ENCODE results near the gene TRIM75.
"Not testable (repeated sequence)": the region's sequence is repeated elsewhere in the genome, so short reads cannot be mapped to it uniquely, and the experiment has no call there.

TRIM75 gene

DNA sequence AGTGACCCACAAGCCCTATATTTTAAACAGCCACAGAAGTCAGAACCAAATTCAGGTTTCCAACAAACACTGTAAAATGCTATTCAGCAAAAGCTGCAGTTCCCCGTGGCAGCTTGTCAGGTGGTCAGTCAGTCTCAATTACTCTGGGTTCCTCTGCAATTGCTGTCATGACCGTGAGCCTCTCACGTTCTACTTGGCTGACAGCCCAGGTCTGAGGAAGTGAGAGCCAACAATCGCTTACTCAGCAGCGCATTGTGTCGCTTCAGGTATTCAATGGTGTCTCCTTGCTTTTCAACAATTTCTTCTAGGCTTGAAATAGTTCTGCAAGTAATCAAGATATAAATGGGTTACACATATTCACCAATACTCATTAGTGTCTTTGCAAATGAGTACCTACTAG lies 25.8 kb downstream of the TRIM75 start:
- DNase-seq, result no peak

DNA sequence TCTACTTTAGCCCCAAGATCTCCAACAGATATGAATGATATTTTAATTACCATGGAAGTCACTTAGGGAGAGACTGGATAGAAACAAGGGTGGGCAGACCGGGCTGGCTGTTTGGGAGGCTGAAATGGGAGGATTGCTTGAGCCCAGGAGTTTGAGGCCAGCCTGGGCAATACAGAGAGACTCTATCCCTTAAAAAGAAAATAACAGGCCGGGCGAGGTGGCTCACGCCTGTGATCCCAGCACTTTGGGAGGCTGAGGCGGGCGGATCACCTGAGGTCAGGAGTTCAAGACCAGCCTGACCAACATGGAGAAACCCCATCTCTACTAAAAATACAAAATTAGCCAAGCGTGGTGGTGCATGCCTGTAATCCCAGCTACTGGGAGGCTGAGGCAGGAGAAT lies 31.1 kb downstream of the TRIM75 start:
- not testable (repeated sequence) for DNase-seq

DNA sequence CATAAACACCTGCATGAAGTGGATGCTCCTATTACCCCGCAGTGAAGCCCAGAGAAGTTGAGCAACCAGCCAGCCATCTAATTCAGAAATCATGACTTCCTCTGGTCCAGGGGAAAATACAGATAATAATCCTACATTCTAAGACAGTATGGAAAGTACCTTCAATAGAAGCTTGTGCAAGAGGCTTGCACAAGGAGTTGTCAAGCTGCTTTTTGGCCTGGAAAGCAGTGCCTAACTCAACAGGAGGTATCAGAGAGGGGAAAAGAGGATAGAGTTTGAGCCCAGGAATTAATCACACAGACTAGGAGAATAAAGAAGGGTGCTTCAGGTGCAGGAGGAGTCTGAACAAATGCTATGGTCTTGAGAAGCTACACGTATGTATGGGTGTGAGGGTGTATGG lies 32.3 kb downstream of the TRIM75 start:
- DNase-seq, result no peak

DNA sequence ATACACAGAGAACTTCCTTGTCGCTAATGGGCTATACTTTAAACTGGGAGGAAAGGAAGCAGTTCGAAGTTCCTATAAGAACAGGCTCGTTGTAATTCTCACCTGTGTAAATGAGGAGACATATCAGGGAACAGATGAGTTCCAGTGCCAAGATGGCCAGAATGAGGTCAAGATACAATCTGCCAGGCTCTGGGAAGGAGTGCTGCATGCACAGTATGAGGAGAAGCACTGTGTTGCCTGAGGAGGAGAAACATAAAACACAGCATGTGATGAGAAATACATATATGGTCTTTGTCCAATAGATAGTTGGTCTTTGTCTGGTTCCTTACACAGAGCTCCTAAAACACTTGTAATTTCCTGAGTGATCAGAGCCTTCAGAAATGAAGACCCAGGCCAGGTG lies 34.7 kb downstream of the TRIM75 start:
- no peak for DNase-seq

DNA sequence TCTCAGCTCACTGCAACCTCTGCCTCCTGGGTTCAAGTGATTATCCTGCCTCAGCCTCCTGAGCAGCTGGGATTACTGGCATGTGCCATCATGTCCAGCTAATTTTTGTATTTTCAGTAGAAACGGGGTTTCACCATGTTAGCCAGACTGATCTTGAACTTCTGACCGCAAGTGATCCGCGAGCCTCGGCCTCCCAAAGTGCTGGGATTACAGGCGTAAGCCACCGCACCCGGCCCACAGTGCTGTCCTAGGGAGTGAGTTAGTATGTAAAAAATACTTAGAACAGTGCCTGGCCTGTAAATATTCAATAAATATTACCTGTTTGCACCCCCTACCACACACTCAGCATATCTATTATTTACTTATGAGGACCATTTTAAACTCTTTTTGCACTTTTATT lies 38.5 kb downstream of the TRIM75 start:
- DNase-seq, result not testable (repeated sequence)

DNA sequence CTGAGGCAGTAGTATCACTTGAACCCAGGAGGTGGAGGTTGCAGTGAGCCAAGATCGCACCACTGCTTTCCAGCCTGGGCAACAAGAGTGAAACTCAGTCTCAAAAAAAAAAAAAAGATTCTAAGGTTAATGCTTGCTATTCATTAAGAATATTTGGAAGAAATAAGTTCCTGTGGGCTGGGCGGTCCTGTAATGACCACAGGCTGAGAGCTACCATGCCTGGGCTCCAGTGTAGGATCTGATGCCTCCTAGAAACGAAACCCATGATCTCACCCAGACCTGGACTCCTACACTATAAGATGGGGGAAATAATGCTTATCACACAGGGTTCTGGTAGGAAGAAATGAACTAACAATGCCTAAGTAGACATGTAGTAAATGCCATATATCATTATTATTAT lies 41.2 kb downstream of the TRIM75 start:
- no peak for DNase-seq

DNA sequence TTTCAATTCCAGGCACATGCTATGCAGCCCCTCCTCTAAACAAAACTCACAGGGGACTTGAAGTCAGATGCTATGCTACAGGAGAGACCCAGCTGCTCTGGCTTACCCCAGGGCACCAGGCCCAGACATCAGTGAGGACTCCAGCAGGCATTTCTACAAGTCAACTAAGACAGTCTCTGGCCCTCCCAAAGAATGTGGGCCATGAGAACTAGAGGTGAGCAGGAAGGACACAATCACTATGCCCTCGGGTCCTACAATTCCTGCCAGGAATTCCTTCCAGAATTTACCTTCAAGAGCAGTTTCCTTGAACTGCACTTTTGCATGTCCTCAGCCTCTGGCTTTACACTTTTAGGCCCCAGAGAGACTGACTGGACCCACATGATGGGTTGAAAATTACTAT lies 41.6 kb downstream of the TRIM75 start:
- no peak for DNase-seq

DNA sequence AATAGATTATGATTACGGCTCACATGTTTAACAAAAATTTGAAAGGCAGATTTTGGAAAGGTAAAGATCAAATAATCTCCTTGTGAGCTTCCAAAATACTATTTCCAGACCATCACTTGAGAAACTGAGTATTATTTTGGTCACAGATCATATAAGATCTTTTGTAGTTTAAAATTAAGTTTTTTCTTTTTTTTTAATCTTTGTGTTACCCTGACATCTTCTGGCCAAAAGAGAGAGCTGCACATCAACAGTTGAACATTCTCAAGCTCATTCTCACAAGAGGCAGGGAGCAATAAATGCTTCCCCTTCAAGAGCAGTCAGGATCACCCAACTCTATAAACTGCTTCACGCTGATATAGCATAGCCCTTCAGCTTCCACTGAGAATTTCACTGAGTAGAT lies 43.1 kb downstream of the TRIM75 start:
- no peak for DNase-seq

DNA sequence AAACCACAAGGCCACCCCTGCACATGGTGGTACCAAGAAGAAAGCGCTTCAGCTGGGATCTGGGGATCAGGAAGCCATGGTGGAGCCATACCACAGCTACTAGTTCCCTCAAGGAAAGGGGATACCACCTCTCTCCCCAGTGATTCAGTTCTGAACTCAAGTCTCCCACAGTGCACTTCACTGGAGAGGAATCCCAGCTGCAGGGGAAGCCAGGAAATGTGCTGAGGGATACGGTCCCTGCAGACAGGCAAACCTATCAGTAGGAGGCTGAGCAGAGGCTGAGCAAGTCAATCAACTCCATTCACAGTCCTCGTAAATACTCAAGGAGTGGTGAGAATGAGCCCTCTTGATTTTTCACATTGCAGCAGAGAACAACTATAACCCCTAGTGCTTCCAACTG lies 48.0 kb downstream of the TRIM75 start:
- no peak for DNase-seq

DNA sequence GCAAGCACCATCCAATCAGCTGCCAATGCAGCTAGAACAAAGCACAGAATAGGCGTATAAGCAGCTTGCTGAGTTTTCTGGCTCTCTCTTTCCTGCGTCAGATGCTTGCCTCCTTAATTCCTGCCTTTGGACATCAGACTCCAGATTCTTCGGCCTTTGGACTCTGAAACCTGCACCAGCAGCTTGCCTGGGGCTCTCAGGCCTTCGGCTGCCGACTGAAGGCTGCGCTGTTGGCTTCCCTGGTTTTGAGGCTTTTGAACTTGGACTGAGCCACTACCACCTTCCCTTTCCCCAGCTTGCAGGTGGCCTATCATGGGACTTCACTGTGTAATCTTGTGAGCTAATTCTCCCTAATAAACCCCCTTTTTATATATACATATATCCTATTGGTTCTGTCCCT lies 52.9 kb downstream of the TRIM75 start:
- DNase-seq, result no peak

All from cortex of kidney (tissue), 1 donor.